DOHH2 (cell line): ENCODE measurements around the gene HK3.

Source experiments
- CTCF ChIP-seq: fragments of 200-600 bp; sonication (generic); IDR thresholded peaks from one replicate; pipeline ENCODE4 v1.5.1; 2014; ENCODE audit warnings: antibody characterized with exemption, mild to moderate bottlenecking, low read depth, low read length; ENCODE audit not compliant: poor library complexity, severe bottlenecking
- EZH2phosphoT487 ChIP-seq: fragments of 200-600 bp; sonication (generic); IDR thresholded peaks from 2 replicates; pipeline ENCODE4 v1.6.1; 2017; ENCODE audit warnings: borderline replicate concordance, mild to moderate bottlenecking, antibody characterized with exemption, low read length, moderate library complexity, mixed read lengths

DNA sequence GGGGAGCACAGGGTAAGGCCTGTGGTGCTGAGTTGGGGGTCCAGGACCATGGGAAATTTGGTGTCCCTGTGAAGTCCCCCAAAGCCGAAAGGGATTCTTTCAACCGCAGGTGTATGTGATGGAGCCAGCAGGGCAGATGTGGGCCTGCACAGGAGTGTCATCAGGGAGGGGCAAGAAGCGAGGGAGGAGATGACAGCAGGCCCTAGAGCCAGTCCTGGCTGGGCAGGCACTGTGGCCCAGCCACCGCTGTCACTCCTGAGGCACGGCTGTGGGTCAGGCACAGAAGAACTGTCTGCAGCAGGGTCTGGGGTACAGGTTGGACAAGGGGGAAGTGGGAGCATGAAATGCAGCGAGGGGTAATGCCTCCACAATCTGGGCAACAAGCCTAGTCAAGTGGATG lies 4.8 kb downstream of the HK3 start:
- TF ChIP-seq CTCF (no peak), EZH2phosphoT487 (no peak)
